ENCODE data around the gene CHP1. TPM values are rescaled to one million over a fixed set of nuclear protein-coding genes. Genes with fewer than 3 reads are reported as not detected.

CHP1 gene
- total RNA-seq, 1 experiment from 2014 or later: 139 TPM

DNA sequence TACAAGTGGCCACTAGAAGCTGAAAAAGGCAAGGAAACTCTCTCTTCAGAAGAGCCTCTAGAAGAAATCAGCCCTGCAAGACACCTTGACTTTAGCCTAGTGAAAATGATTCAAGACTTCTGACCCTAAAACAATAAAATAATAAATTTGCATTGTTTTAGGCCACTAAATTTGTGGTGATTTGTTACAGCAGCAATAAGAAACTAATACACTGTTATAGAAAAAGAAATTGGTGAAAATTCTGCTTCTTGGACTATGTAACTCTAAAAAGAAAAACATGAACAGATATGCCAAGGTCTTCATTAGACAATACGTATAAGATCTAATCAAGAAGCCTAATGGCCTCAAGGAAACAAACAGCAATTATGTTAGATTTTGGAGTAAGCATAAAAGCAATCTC, 36.6 kb upstream of the CHP1 start:
- no peak overlapping the region for H3K27ac Mint-ChIP-seq (ENCODE audit: unreplicated experiment)

DNA sequence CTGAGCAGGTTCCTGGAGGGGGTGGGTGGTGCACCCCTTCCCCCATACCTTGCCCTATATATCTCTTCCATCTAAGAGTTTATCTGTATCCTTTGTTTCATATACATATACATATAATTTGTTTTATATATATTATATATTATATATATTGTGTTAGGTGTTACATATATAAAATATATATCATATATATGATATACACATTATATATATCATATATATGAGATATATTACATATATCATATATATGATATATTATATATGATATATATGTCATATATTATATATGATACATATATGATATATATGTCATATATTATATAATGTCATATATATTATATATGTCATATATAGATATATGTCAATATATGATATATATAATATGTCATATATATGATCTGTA, 31.6 kb upstream of the CHP1 start:
- intact Hi-C loops (cut with micrococcal nuclease; ENCODE audit: unreplicated experiment): no loop called here
- Histone ChIP-seq H3K4me1 (no peaks in the 10 kb centered on the region), H3K36me3 (ENCODE audit: control insufficient read depth, insufficient read depth, low read length) (no peaks in the 10 kb centered on the region), H3K4me3 (ENCODE audit: low read depth, low read length) (no peak overlapping the region), H3K9me3 (no peaks in the 10 kb centered on the region), H3K27me3 (replicated peaks; ENCODE audit: control insufficient read depth, insufficient read depth, low read length) (no peaks in the 10 kb centered on the region)
- Mint-ChIP-seq H3K9me3 (ENCODE audit: unreplicated experiment) (no peaks in the 10 kb centered on the region), H3K27ac (ENCODE audit: unreplicated experiment) (no peak overlapping the region), H3K4me3 (ENCODE audit: unreplicated experiment) (no peak overlapping the region), H3K4me1 (ENCODE audit: low read depth, unreplicated experiment) (no peaks in the 10 kb centered on the region), H3K36me3 (ENCODE audit: insufficient read depth, unreplicated experiment) (no peaks in the 10 kb centered on the region), H3K27me3 (ENCODE audit: insufficient read depth, unreplicated experiment) (no peaks in the 10 kb centered on the region)
- DNase-seq: no peak
- BruUV-seq (replicated peaks): no TSS peak
- ChIA-PET CTCF (no interaction called here), POLR2A (no interaction called here)
- TF ChIP-seq, protein P1, sequence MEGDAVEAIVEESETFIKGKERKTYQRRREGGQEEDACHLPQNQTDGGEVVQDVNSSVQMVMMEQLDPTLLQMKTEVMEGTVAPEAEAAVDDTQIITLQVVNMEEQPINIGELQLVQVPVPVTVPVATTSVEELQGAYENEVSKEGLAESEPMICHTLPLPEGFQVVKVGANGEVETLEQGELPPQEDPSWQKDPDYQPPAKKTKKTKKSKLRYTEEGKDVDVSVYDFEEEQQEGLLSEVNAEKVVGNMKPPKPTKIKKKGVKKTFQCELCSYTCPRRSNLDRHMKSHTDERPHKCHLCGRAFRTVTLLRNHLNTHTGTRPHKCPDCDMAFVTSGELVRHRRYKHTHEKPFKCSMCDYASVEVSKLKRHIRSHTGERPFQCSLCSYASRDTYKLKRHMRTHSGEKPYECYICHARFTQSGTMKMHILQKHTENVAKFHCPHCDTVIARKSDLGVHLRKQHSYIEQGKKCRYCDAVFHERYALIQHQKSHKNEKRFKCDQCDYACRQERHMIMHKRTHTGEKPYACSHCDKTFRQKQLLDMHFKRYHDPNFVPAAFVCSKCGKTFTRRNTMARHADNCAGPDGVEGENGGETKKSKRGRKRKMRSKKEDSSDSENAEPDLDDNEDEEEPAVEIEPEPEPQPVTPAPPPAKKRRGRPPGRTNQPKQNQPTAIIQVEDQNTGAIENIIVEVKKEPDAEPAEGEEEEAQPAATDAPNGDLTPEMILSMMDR (IDR thresholded peaks at IDR 0.05; ENCODE audit: insufficient read depth in 1 of 2, low read depth in 1 of 2, low read length in 1 of 2, severe bottlenecking in 1 of 2, unreplicated experiment in 1 of 2): no peak

More for the DNA sequence above, 36.6 kb upstream of the CHP1 start:
- TF ChIP-seq, protein P1 (IDR thresholded peaks at IDR 0.05; ENCODE audit: insufficient read depth in 1 of 2, low read depth in 1 of 2, low read length in 1 of 2, severe bottlenecking in 1 of 2, unreplicated experiment in 1 of 2): no peak
- Mint-ChIP-seq H3K36me3 (ENCODE audit: insufficient read depth, unreplicated experiment) (no peaks in the 10 kb centered on the region), H3K4me1 (ENCODE audit: low read depth, unreplicated experiment) (no peaks in the 10 kb centered on the region), H3K4me3 (ENCODE audit: unreplicated experiment) (no peak overlapping the region), H3K27me3 (ENCODE audit: insufficient read depth, unreplicated experiment) (no peaks in the 10 kb centered on the region), H3K9me3 (ENCODE audit: unreplicated experiment) (no peaks in the 10 kb centered on the region)
- no peaks in the 10 kb centered on the region for H3K27me3 ChIP-seq (replicated peaks; ENCODE audit: control insufficient read depth, insufficient read depth, low read length)
- no peaks in the 10 kb centered on the region for H3K4me1 ChIP-seq
- DNase-seq: no peak
- no peaks in the 10 kb centered on the region for H3K36me3 ChIP-seq (ENCODE audit: control insufficient read depth, insufficient read depth, low read length)
- H3K4me3 ChIP-seq (ENCODE audit: low read depth, low read length): no peak overlapping the region
- intact Hi-C loops (cut with micrococcal nuclease; ENCODE audit: unreplicated experiment): no loop called here
- no peaks in the 10 kb centered on the region for H3K9me3 ChIP-seq
- ChIA-PET POLR2A (interaction anchor here (0.7 kb wide), 1 partner anchor 767 kb away, joined by 15 read pairs; no protein-coding TSS in a partner anchor), CTCF (interaction anchor here (0.6 kb wide), 1 partner anchor 176 kb away, joined by 3 read pairs; no protein-coding TSS in a partner anchor)
- BruUV-seq (replicated peaks): no TSS peak

DNA sequence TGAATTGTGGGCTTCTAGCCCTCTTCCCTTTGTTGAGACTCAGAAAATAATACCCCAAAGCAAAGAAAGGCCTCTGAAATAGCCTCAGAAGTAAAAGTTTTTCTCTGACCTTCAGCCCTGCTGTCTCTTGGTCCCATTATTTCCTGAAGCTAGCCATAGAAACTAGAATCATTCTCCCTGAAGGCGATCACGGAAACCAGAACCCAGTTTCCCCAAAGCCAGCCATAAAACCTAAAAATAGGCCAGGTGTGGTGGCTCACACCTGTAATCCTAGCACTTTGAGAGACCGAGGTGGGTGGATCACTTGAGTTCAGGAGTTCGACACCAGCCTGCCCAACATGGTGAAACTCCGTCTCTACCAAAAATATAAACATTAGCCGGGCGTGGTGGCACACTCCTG, 27.7 kb upstream of the CHP1 start:
- Histone ChIP-seq H3K27me3 (replicated peaks; ENCODE audit: control insufficient read depth, insufficient read depth, low read length) (no peaks in the 10 kb centered on the region), H3K4me1 (no peaks in the 10 kb centered on the region), H3K9me3 (no peaks in the 10 kb centered on the region), H3K4me3 (ENCODE audit: low read depth, low read length) (no peak overlapping the region), H3K36me3 (ENCODE audit: control insufficient read depth, insufficient read depth, low read length) (no peaks in the 10 kb centered on the region)
- DNase-seq: no peak
- ChIA-PET POLR2A (no interaction called here), CTCF (no interaction called here)
- Mint-ChIP-seq H3K36me3 (ENCODE audit: insufficient read depth, unreplicated experiment) (no peaks in the 10 kb centered on the region), H3K27ac (ENCODE audit: unreplicated experiment) (no peak overlapping the region), H3K4me1 (ENCODE audit: low read depth, unreplicated experiment) (no peaks in the 10 kb centered on the region), H3K4me3 (ENCODE audit: unreplicated experiment) (no peak overlapping the region), H3K27me3 (ENCODE audit: insufficient read depth, unreplicated experiment) (no peaks in the 10 kb centered on the region), H3K9me3 (ENCODE audit: unreplicated experiment) (no peaks in the 10 kb centered on the region)
- BruUV-seq (replicated peaks): no TSS peak
- TF ChIP-seq, protein P1 (IDR thresholded peaks at IDR 0.05; ENCODE audit: insufficient read depth in 1 of 2, low read depth in 1 of 2, low read length in 1 of 2, severe bottlenecking in 1 of 2, unreplicated experiment in 1 of 2): no peak
- intact Hi-C loops (cut with micrococcal nuclease; ENCODE audit: unreplicated experiment): no loop called here

Measured in Caco-2 (cell line).